ENCODE measurements around the gene CRADD.
A peak's percentile ranks its signal among the peaks of the same experiment; 100 is the strongest.

Gene CRADD

GRCh38 chr12:93819050-93819491, 141.9 kb downstream of the CRADD start:
- DNase-seq: no peak

GRCh38 chr12:93823616-93824391, 146.6 kb downstream of the CRADD start:
- DNase-seq: no peak

- DNase-seq: no peak
Measured at GRCh38 chr12:93824514-93825500, 147.6 kb downstream of the CRADD start.

- DNase-seq: no peak
Measured at GRCh38 chr12:93825501-93825888, 148.3 kb downstream of the CRADD start.

GRCh38 chr12:93825931-93826555, 148.9 kb downstream of the CRADD start:
- DNase-seq: no peak

- no peak for DNase-seq
Measured at GRCh38 chr12:93827179-93827578, 150.0 kb downstream of the CRADD start.

- DNase-seq: no peak
Measured at GRCh38 chr12:93827669-93828068, 150.5 kb downstream of the CRADD start.

- DNase-seq: no peak
Measured at GRCh38 chr12:93829016-93829415, 151.8 kb downstream of the CRADD start.

- DNase-seq: no peak
Measured at GRCh38 chr12:93831374-93831773, 154.2 kb downstream of the CRADD start.

GRCh38 chr12:93832131-93832530, 155.0 kb downstream of the CRADD start:
- DNase-seq: no peak

- DNase-seq: peak; percentile 21
Measured at GRCh38 chr12:93833946-93834345, 156.8 kb downstream of the CRADD start.

GRCh38 chr12:93836620-93837260, 159.6 kb downstream of the CRADD start:
- no peak for DNase-seq

GRCh38 chr12:93838193-93838592, 161.0 kb downstream of the CRADD start:
- no peak for DNase-seq

- no peak for DNase-seq
Measured at GRCh38 chr12:93839064-93839463, 161.9 kb downstream of the CRADD start.

- no peak for DNase-seq
Measured at GRCh38 chr12:93841671-93842070, 164.5 kb downstream of the CRADD start.

GRCh38 chr12:93844164-93844784, 167.1 kb downstream of the CRADD start:
- no peak for DNase-seq

- DNase-seq: no peak
Measured at GRCh38 chr12:93846936-93847516, 169.9 kb downstream of the CRADD start.

GRCh38 chr12:93847517-93848474, 170.6 kb downstream of the CRADD start:
- DNase-seq: peak; percentile 90

- DNase-seq: peak; percentile 64
Measured at GRCh38 chr12:93848523-93849101, 171.4 kb downstream of the CRADD start.

GRCh38 chr12:93849946-93850345, 172.8 kb downstream of the CRADD start:
- DNase-seq: no peak
